ENCODE data around the gene TGFBR1.
A peak's percentile ranks its signal among the peaks of the same experiment; 100 is the strongest.

The TGFBR1 gene

DNA sequence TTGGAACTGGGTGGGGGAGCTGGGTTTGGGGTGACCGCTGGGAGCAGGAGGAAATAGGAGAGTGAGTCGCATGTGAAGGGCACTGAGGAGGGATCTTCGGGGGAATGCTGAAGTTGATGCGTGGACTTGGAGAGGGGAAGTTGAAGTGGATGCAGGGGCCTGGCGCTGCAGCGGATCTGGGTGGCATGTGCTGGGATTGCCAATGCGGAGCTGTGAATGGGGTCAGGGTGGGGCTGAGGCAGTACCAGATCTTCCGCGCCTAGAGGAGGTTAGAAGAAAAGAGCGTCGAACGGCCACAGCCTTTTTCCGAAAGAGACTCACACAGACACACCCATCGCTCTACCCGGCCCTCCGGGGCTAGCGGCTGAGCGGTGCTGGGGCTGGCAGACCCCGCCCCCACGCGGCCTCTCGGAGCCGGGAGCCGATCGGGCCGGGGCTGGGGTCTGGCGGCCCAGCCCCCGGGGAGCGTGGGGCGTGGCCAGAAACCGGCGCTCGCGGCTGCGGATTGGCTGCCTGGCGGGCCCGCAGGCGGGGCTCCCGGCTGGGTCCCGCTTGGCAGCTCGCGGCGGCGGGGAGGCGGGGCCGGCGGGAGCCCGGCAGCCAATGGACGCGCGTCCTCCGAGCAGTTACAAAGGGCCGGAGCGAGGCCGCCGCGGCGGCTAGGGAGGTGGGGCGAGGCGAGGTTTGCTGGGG, at the start of gene TGFBR1:
Gene TGFBR1, plus strand, starts transcription at position 655 of the 693 bp plus-strand sequence. CDS start 93 bp downstream, outside the sequence.
- DNase-seq (ENCODE audit: low spot score) = peak; percentile 87

GRCh38 chr9:99055384-99055783, 49.5 kb upstream of the TGFBR1 start:
- DNase-seq (ENCODE audit: low spot score) = peak; percentile 16

DNA sequence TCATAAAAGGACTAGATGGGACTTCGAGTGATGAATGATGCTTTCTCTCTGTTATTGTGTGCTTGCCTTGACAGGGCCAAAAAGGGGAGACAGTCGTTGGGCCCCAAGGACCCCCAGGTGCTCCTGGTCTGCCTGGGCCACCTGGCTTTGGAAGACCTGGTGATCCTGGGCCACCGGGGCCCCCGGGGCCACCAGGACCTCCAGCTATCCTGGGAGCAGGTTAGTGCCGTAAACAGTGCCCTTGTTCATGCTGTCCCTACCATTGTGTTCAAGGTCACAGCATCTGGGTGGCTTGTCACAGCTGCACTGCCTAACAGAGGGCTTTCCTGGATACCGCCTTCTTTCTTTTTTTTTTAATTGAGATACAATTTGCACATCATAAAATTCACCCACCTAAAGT, 48.7 kb upstream of the TGFBR1 start:
- no peak for DNase-seq (ENCODE audit: low spot score)

GRCh38 chr9:99056886-99057664, 47.8 kb upstream of the TGFBR1 start:
- DNase-seq (ENCODE audit: low spot score) = no peak

GRCh38 chr9:99057665-99058625, 47.0 kb upstream of the TGFBR1 start:
- DNase-seq (ENCODE audit: low spot score) = peak; percentile 33

DNA sequence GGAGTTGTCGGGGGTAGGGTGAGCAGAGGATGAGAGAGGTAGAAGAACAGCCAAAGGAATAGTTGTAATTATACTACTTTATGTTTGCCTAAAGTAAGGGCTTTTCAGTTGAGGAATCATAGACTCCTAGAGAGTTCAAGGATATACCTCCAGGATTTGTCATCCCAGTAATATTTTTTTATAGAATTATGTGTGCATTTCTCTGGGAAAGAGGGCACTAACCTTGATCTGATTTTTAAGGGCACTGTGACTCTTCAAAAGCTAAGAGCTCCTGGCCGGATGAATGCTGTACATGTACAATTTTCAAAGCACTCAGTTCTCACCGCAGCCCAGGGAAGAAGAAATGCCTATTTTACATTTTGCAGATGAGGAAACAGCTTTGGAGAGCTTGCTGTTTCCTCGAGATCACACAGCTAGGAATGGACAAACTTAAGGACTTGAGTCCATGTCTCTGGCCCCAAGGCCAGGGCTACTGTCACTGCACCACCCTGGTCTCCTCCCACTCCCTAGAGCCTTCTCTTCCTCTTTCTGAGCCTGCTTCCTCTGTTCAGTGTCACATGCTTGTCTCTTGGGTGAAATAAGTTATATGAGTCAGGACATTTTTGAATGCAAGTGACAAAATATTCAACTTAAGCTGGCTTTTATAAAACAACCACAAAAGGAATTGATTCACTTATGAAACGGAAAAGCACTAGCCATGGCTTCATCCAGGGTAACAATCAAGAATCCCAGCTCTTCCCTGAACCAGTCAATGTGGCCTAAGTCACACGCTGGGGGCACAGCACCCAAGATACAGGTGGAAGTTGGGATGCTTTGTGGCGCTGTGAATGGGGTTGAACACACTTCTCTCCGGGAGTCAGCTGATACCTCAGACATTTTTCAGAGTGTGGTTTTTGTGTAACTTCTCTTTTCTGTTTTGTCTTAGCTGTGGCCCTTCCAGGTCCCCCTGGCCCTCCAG, 45.7 kb upstream of the TGFBR1 start:
- DNase-seq (ENCODE audit: low spot score) = no peak

GRCh38 chr9:99060621-99061020, 44.3 kb upstream of the TGFBR1 start:
- DNase-seq (ENCODE audit: low spot score) = no peak

- no peak for DNase-seq (ENCODE audit: low spot score)
Measured at GRCh38 chr9:99062549-99062948, 42.4 kb upstream of the TGFBR1 start.

DNA sequence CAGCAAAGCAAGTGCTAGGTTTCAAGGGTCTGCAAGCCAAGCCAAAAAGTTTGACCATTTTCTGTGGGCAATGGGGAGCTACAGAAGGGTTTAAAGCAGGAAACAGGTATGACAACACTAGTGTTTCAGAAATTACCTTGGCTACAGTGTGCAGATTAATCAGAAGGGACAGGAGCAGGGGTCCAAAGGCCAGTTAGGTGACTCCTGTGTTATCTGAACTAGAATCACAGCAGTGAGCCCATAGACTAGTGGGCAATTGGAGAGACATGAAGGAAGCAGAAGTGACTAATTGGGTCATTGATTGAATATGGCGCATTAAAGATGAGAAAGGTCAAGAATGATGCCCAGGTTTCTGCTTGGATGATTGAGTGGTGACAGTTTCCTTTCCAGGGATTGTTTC, 41.4 kb upstream of the TGFBR1 start:
- no peak for DNase-seq (ENCODE audit: low spot score)

- no peak for DNase-seq (ENCODE audit: low spot score)
Measured at GRCh38 chr9:99066571-99066970, 38.3 kb upstream of the TGFBR1 start.

DNA sequence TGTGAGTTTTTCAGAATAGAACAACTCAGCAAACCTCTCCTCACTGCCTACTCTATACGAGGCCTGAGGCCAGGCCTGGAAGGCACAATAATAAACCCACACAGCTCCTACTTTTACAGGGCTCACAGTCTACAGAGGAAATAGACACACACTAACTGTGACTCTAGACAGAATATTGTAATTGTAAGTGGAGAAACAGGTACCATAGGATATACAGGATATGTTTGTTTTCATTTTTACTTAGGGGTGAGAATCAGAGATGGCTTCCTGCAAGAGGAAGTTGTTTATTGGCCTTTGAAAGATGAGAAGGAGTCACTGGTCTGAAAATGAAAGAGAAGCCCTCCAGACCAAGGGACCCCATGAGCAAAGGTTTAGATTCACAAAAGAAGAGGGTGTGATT, 35.8 kb upstream of the TGFBR1 start:
- DNase-seq (ENCODE audit: low spot score) = no peak

- DNase-seq (ENCODE audit: low spot score) = no peak
Measured at GRCh38 chr9:99069546-99069945, 35.4 kb upstream of the TGFBR1 start.

- no peak for DNase-seq (ENCODE audit: low spot score)
Measured at GRCh38 chr9:99070681-99071080, 34.2 kb upstream of the TGFBR1 start.

GRCh38 chr9:99071313-99072039, 33.4 kb upstream of the TGFBR1 start:
- no peak for DNase-seq (ENCODE audit: low spot score)

DNA sequence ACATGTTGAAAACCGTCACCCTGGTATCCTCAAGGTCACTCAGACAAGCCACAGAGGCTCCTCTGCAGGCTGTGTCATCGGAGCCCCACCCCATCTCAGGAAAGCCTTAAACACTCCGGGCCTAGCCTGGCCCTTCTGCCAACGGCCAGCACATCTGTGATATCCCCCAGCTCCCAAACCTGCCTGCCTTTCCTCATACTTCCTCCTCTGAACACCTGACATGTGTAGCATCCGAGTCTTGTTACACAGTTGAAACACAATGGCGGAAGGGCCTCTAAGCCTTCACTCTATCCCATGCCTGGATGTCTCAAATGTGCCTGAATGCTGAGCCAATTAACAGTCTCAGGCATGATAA, 32.9 kb upstream of the TGFBR1 start:
- no peak for DNase-seq (ENCODE audit: low spot score)

DNA sequence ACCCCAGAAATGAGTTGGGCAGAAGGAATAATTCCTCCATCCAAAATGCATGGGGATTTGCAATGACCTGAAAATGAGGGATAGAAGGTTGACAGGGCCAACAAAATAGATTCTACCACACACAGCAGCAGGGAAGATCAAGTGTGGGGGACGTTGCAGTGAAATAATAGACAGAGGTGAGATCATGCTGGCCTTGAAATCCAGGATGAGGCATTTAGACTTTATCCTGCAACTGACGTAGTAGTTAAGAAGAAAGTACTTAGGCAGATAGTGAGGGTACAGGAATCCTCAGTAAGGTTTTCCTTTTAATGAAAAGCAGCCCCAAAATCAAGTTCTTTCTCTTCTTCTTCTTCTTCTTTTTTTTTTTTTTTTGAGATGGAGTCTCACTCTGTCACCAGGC, 31.6 kb upstream of the TGFBR1 start:
- no peak for DNase-seq (ENCODE audit: low spot score)

GRCh38 chr9:99073985-99074901, 30.7 kb upstream of the TGFBR1 start:
- DNase-seq (ENCODE audit: low spot score) = no peak

DNA sequence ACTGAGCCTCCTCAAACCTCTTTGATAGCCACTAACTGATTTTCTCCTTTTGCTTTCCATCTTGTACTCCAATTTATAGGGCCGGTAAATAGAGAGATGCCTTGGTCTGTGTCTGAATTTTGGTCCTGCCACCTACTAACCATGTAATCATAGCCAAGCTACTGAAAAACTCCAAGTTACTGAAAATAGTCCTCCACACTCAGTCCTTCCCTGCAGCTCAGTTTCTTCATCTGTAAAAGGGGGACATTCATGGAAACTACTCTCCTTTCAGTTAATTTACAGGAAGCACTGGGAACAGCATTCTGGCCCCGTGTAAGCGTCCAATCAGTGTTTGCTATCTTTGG, 30.0 kb upstream of the TGFBR1 start:
- DNase-seq (ENCODE audit: low spot score) = no peak

GRCh38 chr9:99075246-99075912, 29.5 kb upstream of the TGFBR1 start:
- no peak for DNase-seq (ENCODE audit: low spot score)
